Left renal cortex interstitium (tissue), 4 donors: ENCODE results near the gene SH3TC2. TPM values are rescaled to one million over a fixed set of nuclear protein-coding genes. Genes with fewer than 3 reads are reported as not detected.

Experiments used
- DNase-seq, 4 donors: peaks; one replicate each; pipeline ENCODE4 v3.0.0-alpha.2; 2013; ENCODE audit warnings: low read depth in 4 of 4, low spot score in 2 of 4, missing footprints in 1 of 4
- polyA plus RNA-seq, 4 donors: library from polyadenylated mRNA; unstranded; fragments of 120-200 nt; gene quantifications; one replicate each; pipeline ENCODE4 v1.2.1, GENCODE V29; 2013; ENCODE audit not compliant: insufficient read length in 4 of 4

SH3TC2 gene
- polyA plus RNA-seq, 4 donors, result 0.46 to 1.3 (median 1.1) TPM

DNA sequence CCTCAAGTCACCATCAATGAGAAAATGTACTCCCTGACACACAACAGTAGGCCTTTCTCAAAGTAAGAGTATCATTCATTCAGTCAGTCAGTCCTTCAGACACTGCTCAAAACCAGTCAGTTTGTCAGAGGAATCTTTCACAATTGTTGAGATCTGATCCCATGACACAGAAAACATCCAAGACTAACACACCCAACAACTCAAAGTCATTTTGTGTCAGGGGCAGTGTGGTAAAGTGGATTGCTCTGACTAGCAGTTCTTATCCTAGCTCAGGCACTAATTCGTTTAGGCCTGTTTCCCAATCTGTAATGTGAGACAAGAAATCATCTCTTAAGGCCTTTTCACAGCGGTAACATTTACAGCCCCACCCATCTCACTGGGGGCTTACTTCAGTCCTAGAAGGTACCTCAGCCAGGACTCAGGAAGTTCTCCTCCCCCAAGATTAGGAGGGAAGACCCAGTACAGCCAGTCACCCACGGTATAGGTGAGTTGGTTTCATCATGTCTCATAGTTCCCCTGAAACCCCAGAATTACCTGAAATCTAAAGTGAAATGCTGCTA is 31.9 kb downstream of the SH3TC2 start:
- no peak for DNase-seq

- no peak for DNase-seq
Measured at GRCh38 chr5:149030392-149030791, 32.5 kb downstream of the SH3TC2 start.

DNA sequence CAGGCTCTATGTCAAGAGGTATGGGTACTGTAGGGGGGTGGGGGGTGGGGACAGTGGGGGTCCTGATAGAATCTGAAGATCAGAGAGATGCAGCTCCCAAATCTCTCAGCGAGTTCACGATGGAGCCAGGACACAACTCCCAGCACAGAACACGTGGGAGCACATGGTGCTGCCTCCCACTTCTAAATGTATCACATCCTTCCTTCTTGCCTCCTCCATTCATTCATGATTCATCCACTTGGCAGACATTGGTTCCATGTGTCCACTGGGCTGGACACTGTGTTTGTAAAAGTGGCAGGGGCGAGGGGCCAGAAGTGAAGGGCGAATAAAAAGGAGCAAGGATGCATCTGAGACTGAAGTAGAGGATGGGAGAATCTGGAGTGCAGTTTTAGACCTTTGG is 33.9 kb downstream of the SH3TC2 start:
- DNase-seq, result no peak

DNA sequence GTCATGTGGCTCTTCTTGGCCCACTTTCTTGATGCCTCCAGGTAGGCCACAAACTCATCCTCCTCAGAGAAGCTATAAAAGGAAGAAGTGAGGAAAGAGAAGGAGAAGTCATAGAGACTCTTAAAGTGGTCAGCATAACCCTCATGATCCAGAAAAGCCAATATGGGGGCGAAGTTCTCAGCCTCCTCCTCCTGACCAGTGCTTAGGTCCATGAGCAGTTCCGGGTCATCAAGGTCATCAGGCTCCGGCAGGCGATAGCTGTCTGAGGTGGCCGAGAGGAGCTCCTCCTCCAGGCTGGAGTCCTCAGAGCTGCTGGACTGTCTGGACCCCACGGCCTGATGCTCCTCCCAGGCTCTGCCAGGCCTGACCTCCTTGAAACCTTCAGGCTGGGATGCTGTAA is 34.7 kb downstream of the SH3TC2 start:
- DNase-seq, result no peak

GRCh38 chr5:149027636-149028035 is 35.2 kb downstream of the SH3TC2 start:
- no peak for DNase-seq

DNA sequence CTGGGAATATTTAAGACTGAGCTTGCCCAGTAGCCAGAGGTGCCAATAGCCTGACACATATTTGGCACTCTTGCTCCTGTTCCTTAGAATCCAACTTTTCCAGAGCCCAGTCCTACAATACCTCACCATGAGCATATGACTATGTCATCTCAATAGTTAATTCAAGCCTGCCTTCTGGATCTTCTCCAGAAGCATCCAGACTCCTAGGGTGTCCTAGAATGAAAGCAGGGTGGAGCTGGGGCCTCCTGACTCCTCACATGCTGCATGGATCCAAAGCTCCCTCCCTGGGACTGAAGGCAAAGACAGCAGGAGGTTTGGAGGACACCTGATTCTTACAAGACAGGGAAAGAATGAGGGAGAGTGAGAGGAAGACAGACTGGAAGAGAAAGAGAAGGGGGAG is 37.9 kb downstream of the SH3TC2 start:
- no peak for DNase-seq

DNA sequence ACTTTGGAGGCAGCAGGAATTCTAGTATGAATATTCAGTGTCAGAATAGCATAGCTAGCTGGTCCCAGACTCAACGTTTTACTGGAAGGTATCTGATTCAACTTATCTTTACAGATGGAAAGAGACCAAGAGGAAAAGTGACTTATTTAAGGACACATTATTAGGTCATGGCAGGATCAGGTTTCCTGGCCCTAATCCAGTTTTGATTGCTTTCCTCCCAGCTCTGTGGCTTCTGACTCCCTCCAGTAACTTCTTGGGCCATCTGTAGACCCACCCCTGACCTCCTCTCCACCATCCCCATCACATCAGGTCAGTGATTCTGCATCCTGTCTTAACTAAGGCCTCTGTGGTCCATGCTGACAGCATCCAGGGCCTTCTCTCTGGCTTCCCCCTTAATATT is 38.4 kb downstream of the SH3TC2 start:
- no peak for DNase-seq

DNA sequence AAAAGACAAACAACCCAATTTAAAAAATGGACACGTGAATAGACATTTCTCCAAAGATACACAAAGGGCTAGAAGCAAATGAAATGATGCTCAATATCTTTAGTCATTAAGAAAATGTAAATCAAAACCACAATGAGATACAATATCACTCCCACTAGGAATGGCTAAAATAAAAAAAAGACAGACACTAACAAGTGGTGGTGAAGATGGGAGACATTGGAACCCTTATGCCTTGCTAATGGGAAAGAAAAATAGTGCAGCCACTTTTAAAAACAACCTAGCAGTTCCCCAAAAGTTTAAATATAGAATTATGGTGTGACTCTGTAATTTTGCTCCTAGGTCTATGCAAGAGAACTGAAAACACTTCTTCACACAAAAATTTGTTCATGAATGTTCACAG is 40.7 kb downstream of the SH3TC2 start:
- no peak for DNase-seq

GRCh38 chr5:149019679-149020078 is 43.2 kb downstream of the SH3TC2 start:
- no peak for DNase-seq

DNA sequence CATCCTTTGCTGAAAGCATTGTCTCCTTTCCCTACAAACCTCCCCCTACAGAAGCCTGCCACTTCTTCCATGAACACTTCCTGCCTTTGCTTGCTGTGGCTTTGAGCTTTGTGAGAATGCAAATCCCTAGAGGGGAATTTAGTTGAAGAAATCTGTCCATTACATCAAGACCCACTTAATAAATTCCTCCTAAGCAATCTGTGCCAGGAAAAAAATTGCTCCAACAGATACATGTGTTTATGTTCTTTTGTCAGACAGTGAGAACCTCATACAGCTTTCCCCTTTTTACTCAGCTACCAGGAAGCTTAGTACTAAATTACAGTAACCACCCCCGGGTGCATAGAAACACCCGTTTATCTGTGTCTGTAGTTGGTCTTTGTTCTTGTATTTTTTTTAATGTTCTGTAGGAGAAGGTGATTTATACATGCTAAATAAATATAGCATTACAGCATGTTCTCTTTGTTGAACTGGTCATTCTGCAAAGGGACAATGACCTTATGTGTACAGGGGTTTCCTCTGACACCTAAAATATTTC is 43.9 kb downstream of the SH3TC2 start:
- DNase-seq, result no peak

DNA sequence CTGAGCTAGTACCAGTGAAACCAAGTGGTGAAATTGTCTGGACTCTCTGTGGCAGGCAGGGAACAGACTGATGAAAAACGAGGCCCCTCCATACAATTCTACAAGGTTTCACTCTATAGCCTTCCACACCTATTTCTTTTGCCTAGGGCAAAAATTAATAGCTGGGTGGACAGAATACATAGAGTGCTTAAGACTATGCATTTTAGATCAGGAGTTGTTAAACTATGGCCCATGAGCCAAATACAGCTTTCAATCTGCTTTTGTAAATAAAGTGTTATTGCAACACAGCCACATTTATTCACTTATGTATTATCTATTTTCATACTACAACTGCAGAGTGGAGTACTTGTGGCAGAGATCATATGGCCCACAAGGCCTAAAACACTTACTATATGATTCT is 45.2 kb downstream of the SH3TC2 start:
- DNase-seq, result no peak

- DNase-seq, result no peak
Measured at GRCh38 chr5:149015561-149015960, 47.3 kb downstream of the SH3TC2 start.

GRCh38 chr5:149015126-149015525 is 47.7 kb downstream of the SH3TC2 start:
- DNase-seq, result no peak

- DNase-seq, result no peak
Measured at GRCh38 chr5:149014571-149015031, 48.3 kb downstream of the SH3TC2 start.

- no peak for DNase-seq
Measured at GRCh38 chr5:149013796-149014195, 49.1 kb downstream of the SH3TC2 start.

DNA sequence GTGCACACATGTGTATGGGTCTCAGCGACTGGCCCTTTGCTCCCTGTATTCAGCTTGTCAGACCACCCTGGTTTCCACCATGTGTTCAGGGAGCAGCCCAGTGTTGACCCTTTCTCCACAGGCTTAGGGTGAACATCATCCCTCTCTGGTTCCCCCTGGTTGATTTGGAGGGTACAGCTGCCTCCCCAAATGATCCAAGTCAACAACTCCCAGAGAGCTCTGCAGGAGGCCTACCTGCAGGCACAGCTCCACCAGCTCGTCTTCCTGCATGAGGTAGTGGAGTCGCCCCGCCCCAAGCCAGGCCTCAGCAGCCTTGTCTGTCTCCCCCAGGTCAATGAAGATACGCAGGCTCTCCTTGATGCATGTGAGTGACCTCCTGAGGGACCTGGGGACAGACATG is 50.5 kb downstream of the SH3TC2 start:
- DNase-seq, result no peak

GRCh38 chr5:149011728-149012127 is 51.1 kb downstream of the SH3TC2 start:
- no peak for DNase-seq

DNA sequence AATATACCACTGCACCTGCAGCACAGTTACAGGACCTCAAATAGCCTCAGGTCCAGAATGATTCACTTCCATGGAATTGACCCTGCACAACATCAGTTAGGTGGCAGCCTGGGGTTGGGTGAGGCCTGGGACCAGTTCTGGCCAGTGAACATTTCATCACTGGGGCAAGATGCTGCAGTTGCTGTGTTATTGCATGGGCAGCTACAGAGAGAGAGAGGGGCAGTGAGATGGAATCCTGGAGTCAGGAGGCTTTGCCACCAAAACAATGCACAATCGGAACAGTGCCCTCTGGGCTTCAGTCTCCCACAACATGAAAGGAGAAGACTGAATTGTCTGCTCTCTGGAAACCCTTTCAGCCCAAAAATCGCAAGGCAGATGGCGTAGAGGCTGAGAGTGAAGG is 51.8 kb downstream of the SH3TC2 start:
- no peak for DNase-seq

- DNase-seq, result no peak
Measured at GRCh38 chr5:149007174-149007573, 55.7 kb downstream of the SH3TC2 start.

DNA sequence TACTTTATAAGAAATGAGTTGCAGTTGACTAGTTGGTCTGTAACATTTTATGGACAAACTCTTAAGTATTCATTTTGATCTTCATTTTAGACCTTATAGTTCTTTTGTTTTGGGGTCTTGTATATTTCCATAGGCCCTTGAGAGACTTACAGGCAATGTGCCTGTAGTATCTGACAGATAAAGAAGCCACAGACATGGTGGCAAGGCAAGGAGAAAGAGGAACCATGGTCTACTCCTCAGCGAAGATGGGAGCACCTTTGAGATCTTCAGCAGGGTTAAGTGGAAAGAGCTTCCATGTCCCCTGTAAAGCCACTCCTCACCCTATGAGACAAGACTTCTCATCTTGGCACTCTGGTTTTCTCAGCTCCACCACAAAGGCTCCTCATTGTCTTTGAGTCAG is 56.4 kb downstream of the SH3TC2 start:
- DNase-seq, result no peak

DNA sequence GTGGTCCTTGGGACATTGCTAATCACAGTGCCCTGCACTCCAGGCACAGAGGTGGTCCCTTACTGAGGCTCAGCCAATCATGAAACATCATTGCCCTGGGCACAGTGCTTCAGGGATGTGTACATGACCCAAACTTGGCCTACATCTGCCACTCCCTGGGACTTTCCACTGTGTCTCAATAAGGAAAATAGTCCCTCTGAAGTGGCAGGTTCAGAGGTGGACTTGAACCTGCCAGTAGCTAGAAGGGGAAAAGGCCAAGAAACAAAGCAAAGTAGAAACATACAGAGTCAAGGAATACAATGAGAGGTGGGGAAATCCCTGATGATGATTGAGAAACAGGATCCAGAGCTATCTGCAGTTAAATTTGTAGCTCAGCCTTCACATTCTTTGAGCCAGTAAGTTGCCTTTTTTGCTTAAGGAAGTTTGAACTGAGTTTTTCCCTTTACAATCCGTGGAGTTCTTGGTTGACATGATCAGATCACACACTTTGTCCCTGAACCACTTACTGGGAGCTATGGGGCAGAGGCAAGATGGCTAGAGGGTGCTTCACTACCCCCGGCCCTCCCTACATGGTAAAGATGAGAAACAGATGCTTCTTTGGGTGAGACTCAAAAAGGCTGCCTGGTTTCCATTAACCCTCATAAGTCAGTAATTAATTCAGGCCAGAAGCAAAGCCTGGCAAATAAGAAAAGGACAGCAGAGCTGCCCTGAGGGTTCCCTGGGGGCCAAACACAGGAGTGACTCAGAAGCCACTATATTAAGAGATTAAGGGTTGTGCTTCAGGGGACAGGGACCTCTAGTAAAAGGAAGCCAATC is 57.6 kb downstream of the SH3TC2 start:
- no peak for DNase-seq

DNA sequence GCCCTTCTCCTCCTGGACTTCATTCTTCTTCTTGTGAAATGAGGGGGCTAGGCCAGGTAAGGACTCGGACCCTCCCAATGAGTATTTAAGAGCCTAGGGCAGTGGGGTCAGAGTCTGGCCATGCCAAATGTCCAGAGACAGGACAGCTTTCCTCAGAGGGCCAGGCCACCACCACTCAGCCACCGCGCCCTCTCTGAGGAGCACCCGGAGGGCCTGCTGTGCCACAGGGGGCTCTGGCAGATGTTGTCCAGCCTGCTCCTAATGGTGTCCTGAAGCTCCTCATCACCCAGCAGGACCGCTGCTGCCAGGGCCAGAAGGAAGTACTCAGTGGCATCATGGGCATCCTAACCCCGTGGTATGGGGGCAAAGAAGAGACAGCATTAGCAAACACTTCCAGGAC is 58.3 kb downstream of the SH3TC2 start:
- DNase-seq, result no peak
